GM12878 (cell line): ENCODE results near the gene UBXN10. TPM values are rescaled to one million over a fixed set of nuclear protein-coding genes. Genes with fewer than 3 reads are reported as not detected.

Experiments used
- ATAC-seq: fragments of 200-7000 bp; cut with Tn5 transposase; 3 replicates; pipeline ENCODE4 v1.9.1; 2020; ENCODE audit warnings: mild to moderate bottlenecking, moderate library complexity
- BruUV-seq: library from RNA; stranded (reverse); fragments of 400-500 nt; replicated peaks from 2 replicates; lab custom pipeline; 2021; lab: Mats Ljungman, UMichigan
- CTCF ChIA-PET: fragments of 300-600 bp; sonication (Branson Sonifier 250); formaldehyde crosslinking; extraction: SDS; loops from one replicate; lab custom pipeline; 2021; ENCODE audit warnings: inconsistent platforms; lab: Yijun Ruan, JAX
- POLR2A ChIA-PET: fragments of 350-600 bp; formaldehyde crosslinking; extraction: SDS; loops from one replicate; lab custom pipeline; 2021; ENCODE audit warnings: inconsistent platforms; lab: Charles Lee
- RAD21 ChIA-PET: fragments of 300-600 bp; sonication (Branson Sonifier 250); formaldehyde crosslinking; loops from one replicate; lab custom pipeline; 2023; ENCODE audit warnings: antibody characterized with exemption; ENCODE audit not compliant: unreplicated experiment; lab: Charles Lee
- SMC1A ChIA-PET: fragments of 300-600 bp; sonication (Branson Sonifier 250); formaldehyde crosslinking; loops from one replicate; lab custom pipeline; 2023; ENCODE audit not compliant: unreplicated experiment, uncharacterized antibody; lab: Charles Lee
- DNase-seq: peaks from one replicate; pipeline ENCODE4 v3.0.0-alpha.2; 2011; ENCODE audit warnings: low read depth, low spot score
- FAIRE-seq: peaks from 3 replicates; lab custom pipeline; 2011; peaks lifted over from hg19 to GRCh38; lab: Jason Lieb, UNC
- H2AFZ ChIP-seq: 2 replicates; pipeline ENCODE4 v1.6.0; 2011; ENCODE audit warnings: low read depth, low read length, control low read depth; ENCODE audit not compliant: control insufficient read depth
- H3K27ac ChIP-seq: 2 replicates; pipeline ENCODE4 v1.5.1; 2011; ENCODE audit warnings: control low read depth; ENCODE audit not compliant: control insufficient read depth, insufficient read depth
- H3K27me3 ChIP-seq, 2 experiments: replicated peaks in 1 of 2; 2 replicates each; pipeline versions ENCODE4 v1.6.0 to v1.6.1; 2011; ENCODE audit warnings: low read length in 1 of 2; ENCODE audit not compliant: control insufficient read depth in 2 of 2, insufficient read depth in 2 of 2
- H3K36me3 ChIP-seq, 2 experiments: 2 replicates each; pipeline ENCODE4 v1.5.1; 2011; ENCODE audit warnings: low read length in 1 of 2; ENCODE audit not compliant: control insufficient read depth in 2 of 2, insufficient read depth in 2 of 2
- H3K4me1 ChIP-seq: 2 replicates; pipeline ENCODE4 v1.6.1; 2011; ENCODE audit warnings: mild to moderate bottlenecking, low read length, moderate library complexity, mixed read lengths; ENCODE audit not compliant: control insufficient read depth, insufficient read depth
- H3K4me2 ChIP-seq: 2 replicates; pipeline ENCODE4 v1.6.0; 2011; ENCODE audit warnings: control low read depth; ENCODE audit not compliant: control insufficient read depth, insufficient read depth
- H3K4me3 ChIP-seq: fragments of 200-600 bp; sonication (generic); 2 replicates; pipeline ENCODE4 v1.5.1; 2016
- H3K79me2 ChIP-seq: 2 replicates; pipeline ENCODE4 v1.6.0; 2011; ENCODE audit warnings: low read length; ENCODE audit not compliant: control insufficient read depth, insufficient read depth
- H3K9ac ChIP-seq: 2 replicates; pipeline ENCODE4 v1.8.0; 2011; ENCODE audit warnings: low read length, control low read depth, mixed read lengths; ENCODE audit not compliant: control insufficient read depth, insufficient read depth
- H3K9me3 ChIP-seq: replicated peaks from 3 replicates; pipeline ENCODE4 v1.5.1; 2011; ENCODE audit warnings: mild to moderate bottlenecking, low read length; ENCODE audit not compliant: control insufficient read depth, insufficient read depth
- H4K20me1 ChIP-seq: 2 replicates; pipeline ENCODE4 v1.6.0; 2011; ENCODE audit not compliant: control insufficient read depth, insufficient read depth
- CHD2 ChIP-seq: IDR thresholded peaks from 2 replicates; pipeline ENCODE4 v1.6.1; 2011; ENCODE audit warnings: low read depth, low read length, improper control_type of control experiment, borderline replicate concordance
- DPF2 ChIP-seq: fragments of 450-650 bp; IDR thresholded peaks from 2 replicates; pipeline ENCODE4 v1.6.1; 2017; ENCODE audit warnings: mild to moderate bottlenecking
- GABPA ChIP-seq: IDR thresholded peaks from 2 replicates; pipeline ENCODE4 v1.6.1; 2014; ENCODE audit warnings: antibody characterized with exemption, low read depth, mild to moderate bottlenecking, inconsistent platforms
- HCFC1 ChIP-seq: fragments of 150-350 bp; IDR thresholded peaks from 2 replicates; pipeline ENCODE4 v1.6.1; 2014; ENCODE audit warnings: low read length
- MEF2B ChIP-seq: fragments of 450-650 bp; IDR thresholded peaks from 2 replicates; pipeline ENCODE4 v1.6.1; 2018; ENCODE audit warnings: mild to moderate bottlenecking, moderate library complexity; ENCODE audit not compliant: partially characterized antibody, poor library complexity, severe bottlenecking
- NFYA ChIP-seq: IDR thresholded peaks from 2 replicates; pipeline ENCODE4 v1.6.1; 2011; ENCODE audit warnings: low read depth, mild to moderate bottlenecking, low read length, improper control_type of control experiment, borderline replicate concordance
- NKRF ChIP-seq: fragments of 450-650 bp; conservative IDR thresholded peaks from 2 replicates; pipeline ENCODE4 v1.6.1; 2017; ENCODE audit warnings: mild to moderate bottlenecking, moderate library complexity
- RAD21 ChIP-seq: IDR thresholded peaks from 2 replicates; pipeline ENCODE4 v1.6.1; 2011; ENCODE audit warnings: mild to moderate bottlenecking, low read depth, low read length, moderate library complexity; ENCODE audit not compliant: insufficient read depth
- RAD51 ChIP-seq: fragments of 450-650 bp; IDR thresholded peaks from 2 replicates; pipeline ENCODE4 v1.6.1; 2016; ENCODE audit warnings: moderate library complexity, mild to moderate bottlenecking, inconsistent platforms
- STAT3 ChIP-seq: IDR thresholded peaks from 2 replicates; pipeline ENCODE4 v1.6.1; 2011; ENCODE audit warnings: low read depth, low read length, improper control_type of control experiment
- USF1 ChIP-seq: IDR thresholded peaks from 2 replicates; pipeline ENCODE4 v1.6.1; 2011; ENCODE audit warnings: borderline replicate concordance, low read depth, mild to moderate bottlenecking, moderate library complexity, mixed read lengths, low read length; ENCODE audit not compliant: insufficient read depth; ENCODE audit errors: extremely low read length
- ZNF622 ChIP-seq: fragments of 450-650 bp; IDR thresholded peaks from 2 replicates; pipeline ENCODE4 v1.6.1; 2017; ENCODE audit warnings: mild to moderate bottlenecking, inconsistent platforms
- ZZZ3 ChIP-seq: IDR thresholded peaks from 2 replicates; pipeline ENCODE4 v1.6.1; 2011; ENCODE audit warnings: low read depth; ENCODE audit not compliant: control insufficient read depth, insufficient read length
- WGBS: methylation state at CpG from one replicate; pipeline ENCODE4 v1.1.6; 2016; ENCODE audit warnings: low lambda C conversion rate; ENCODE audit not compliant: insufficient replicate concordance, insufficient coverage; ENCODE audit errors: missing lambda C conversion rate; 5-methylcytosine and 5-hydroxymethylcytosine counted together
- in situ Hi-C: fragments of 300-500 bp; cut with MboI; formaldehyde crosslinking; loops from 9 replicates; pipeline ENCODE4 v1.14.3; 2018; ENCODE audit warnings: mixed read lengths
- intact Hi-C: fragments of 100-400 bp; cut with micrococcal nuclease; formaldehyde crosslinking; loops from one replicate; pipeline ENCODE4 v1.14.2; 2022; ENCODE audit not compliant: unreplicated experiment
- polyA plus RNA-seq, 11 experiments: library from polyadenylated mRNA; depleted of rRNA in 4 of 11; unstranded in 6 of 11; stranded (reverse) in 5 of 11; fragments of >200 nt; fragmentation: Nextera tagmentation in 4 of 11; fragmentation: Illumina TruSeq in 1 of 11; extraction: Ambion mirVana in 4 of 11; extraction: Trizol in 1 of 11; gene quantifications; 1 replicate in 1 of 11; 2 replicates in 10 of 11; pipeline versions ENCODE4 v1.2.1 to v1.2.3, GENCODE V29; 2011 to 2016; ENCODE audit warnings: inconsistent platforms in 2 of 11, missing spikeins in 2 of 11, low read depth in 1 of 11
- total RNA-seq, 4 experiments: library from RNA; depleted of rRNA in 3 of 4; stranded (reverse); fragments of >200 nt in 3 of 4; fragmentation: Illumina TruSeq in 1 of 4; extraction: Trizol in 1 of 4; gene quantifications; 2 replicates each; pipeline versions ENCODE4 v1.2.1 to v1.2.3, GENCODE V29; 2013 to 2021

The UBXN10 gene
- total and polyA plus RNA-seq, 10 of the 15 experiments (the other 5 are each of a cell fraction or from before 2014, with no cell fraction given): 0.03 to 0.15 (median 0.06) TPM; not detected in 7

GRCh38 chr1:20160034-20160433 is 25.9 kb upstream of the UBXN10 start:
- SMC1A ChIA-PET: interaction anchor here (1.2 kb wide), 1 partner anchor 9 kb away, joined by 3 read pairs; no protein-coding TSS in a partner anchor
- Histone ChIP-seq H3K9ac (no peak overlapping the region), H3K4me1 (no peaks in the 10 kb centered on the region), H3K36me3 (no peaks in the 10 kb centered on the region), H3K79me2 (no peaks in the 10 kb centered on the region), H4K20me1 (no peaks in the 10 kb centered on the region), H3K4me3 (no peak overlapping the region), H3K9me3 (peaks cover 10% of the 10 kb centered on the region; the same call in 1 of the 3 replicates), H3K4me2 (no peak overlapping the region), H3K27ac (no peak overlapping the region), H2AFZ (no peak overlapping the region), H3K27me3 (no peaks in the 10 kb centered on the region; a peak in 1 of 4 replicates)
- POLR2A ChIA-PET: no interaction called here
- 0% methylated on average over 1 of the region's 1 CpG for WGBS
- no TSS peak for BruUV-seq
- RAD21 ChIA-PET: no interaction called here
- intact Hi-C loops: no loop called here
- no peak for DNase-seq
- ATAC-seq: no peak
- no peak for TF ChIP-seq RAD21
- TF ChIP-seq RAD51: no peak
- TF ChIP-seq CHD2: no peak
- no peak for TF ChIP-seq ZZZ3
- no peak for TF ChIP-seq GABPA
- no peak for TF ChIP-seq MEF2B
- TF ChIP-seq NFYA: no peak
- CTCF ChIA-PET: interaction anchor here (2.0 kb wide), 1 partner anchor 33 kb away, joined by 5 read pairs; no protein-coding TSS in a partner anchor
- in situ Hi-C loops: no loop called here
- no peak for FAIRE-seq

- DNase-seq (no peak), ATAC-seq (no peak), FAIRE-seq (no peak)
- Histone ChIP-seq H3K9me3 (peaks cover 10% of the 10 kb centered on the region; the same call in 1 of the 3 replicates), H3K9ac (no peak overlapping the region), H3K4me2 (no peak overlapping the region), H3K4me1 (no peaks in the 10 kb centered on the region), H3K27me3 (no peaks in the 10 kb centered on the region; a peak in 2 of 4 replicates), H3K4me3 (no peak overlapping the region), H3K79me2 (no peaks in the 10 kb centered on the region), H3K27ac (no peak overlapping the region), H2AFZ (no peak overlapping the region), H3K36me3 (no peaks in the 10 kb centered on the region), H4K20me1 (no peaks in the 10 kb centered on the region)
- in situ Hi-C loops (no loop called here), intact Hi-C loops (loop anchor here (1.0 kb wide), 1 partner anchor 31 kb away; no protein-coding TSS in a partner anchor)
- WGBS: 45% methylated on average over 15 of the region's 15 CpGs
- ChIA-PET CTCF (interaction anchor here (1.2 to 2.2 kb wide), 3 partner anchors 13 to 29 kb away, joined by 3 to 10 read pairs (median 4); no protein-coding TSS in a partner anchor), SMC1A (interaction anchor here (1.0 to 2.3 kb wide), 2 partner anchors 23 to 29 kb away, joined by 3 to 8 read pairs; no protein-coding TSS in a partner anchor), POLR2A (no interaction called here), RAD21 (no interaction called here)
- BruUV-seq: no TSS peak
- TF ChIP-seq ZNF622 (no peak), USF1 (no peak), STAT3 (no peak), DPF2 (no peak), GABPA (no peak), NKRF (no peak), HCFC1 (no peak)
These were observed 21.1 kb upstream of the UBXN10 start for GRCh38 chr1:20164694-20165202.
